Stimulated activated CD8-positive, alpha-beta memory T cell treated with anti-CD3 and anti-CD28 coated beads, Interleukin-12 subunit alpha, Interleukin-12 subunit beta, amount 100 ng/mL, for 24 hours (primary cell): ENCODE results near the gene PRPH2.
A peak's percentile ranks its signal among the peaks of the same experiment; 100 is the strongest.
"Not testable (repeated sequence)": the region's sequence is repeated elsewhere in the genome, so short reads cannot be mapped to it uniquely, and the experiment has no call there.

Source experiments
- DNase-seq: peaks from one replicate; pipeline ENCODE4 v3.0.0-alpha.2; 2020; ENCODE audit errors: extremely low read depth

PRPH2 gene

GRCh38 chr6:42698217-42698616 is 24.2 kb downstream of the PRPH2 start:
- no peak for DNase-seq

- DNase-seq: no peak
Observed at GRCh38 chr6:42697268-42697655, 25.1 kb downstream of the PRPH2 start.

- no peak for DNase-seq
Observed at GRCh38 chr6:42696526-42697267, 25.7 kb downstream of the PRPH2 start.

GRCh38 chr6:42694586-42694985 is 27.8 kb downstream of the PRPH2 start:
- no peak for DNase-seq

- DNase-seq: no peak
Observed at GRCh38 chr6:42693725-42694323, 28.6 kb downstream of the PRPH2 start.

- DNase-seq: no peak
Observed at GRCh38 chr6:42692137-42692911, 30.1 kb downstream of the PRPH2 start.

GRCh38 chr6:42690872-42691271 is 31.5 kb downstream of the PRPH2 start:
- DNase-seq: no peak

- no peak for DNase-seq
Observed at GRCh38 chr6:42690151-42690702, 32.2 kb downstream of the PRPH2 start.

- no peak for DNase-seq
Observed at GRCh38 chr6:42689371-42689770, 33.0 kb downstream of the PRPH2 start.

- DNase-seq: no peak
Observed at GRCh38 chr6:42688281-42688680, 34.1 kb downstream of the PRPH2 start.

GRCh38 chr6:42679358-42679757 is 43.0 kb downstream of the PRPH2 start:
- DNase-seq: no peak

GRCh38 chr6:42674780-42675179 is 47.6 kb downstream of the PRPH2 start:
- no peak for DNase-seq

- not testable (repeated sequence) for DNase-seq
Observed at GRCh38 chr6:42674368-42674767, 48.0 kb downstream of the PRPH2 start.

GRCh38 chr6:42664718-42665117 is 57.7 kb downstream of the PRPH2 start:
- no peak for DNase-seq

GRCh38 chr6:42661540-42662153 is 60.8 kb downstream of the PRPH2 start:
- peak; percentile 43 for DNase-seq

- DNase-seq: no peak
Observed at GRCh38 chr6:42659806-42660205, 62.6 kb downstream of the PRPH2 start.

GRCh38 chr6:42653851-42654250 is 68.5 kb downstream of the PRPH2 start:
- no peak for DNase-seq

GRCh38 chr6:42652024-42652746 is 70.2 kb downstream of the PRPH2 start:
- DNase-seq: no peak
